ENCODE results near the gene LRCH4. TPM values are rescaled to one million over a fixed set of nuclear protein-coding genes. Genes with fewer than 3 reads are reported as not detected.

Gene LRCH4
- total and polyA plus RNA-seq, 2 of the 13 experiments (the other 11 are each of a cell fraction or from before 2014, with no cell fraction given) = 7.0 to 9.3 TPM

DNA sequence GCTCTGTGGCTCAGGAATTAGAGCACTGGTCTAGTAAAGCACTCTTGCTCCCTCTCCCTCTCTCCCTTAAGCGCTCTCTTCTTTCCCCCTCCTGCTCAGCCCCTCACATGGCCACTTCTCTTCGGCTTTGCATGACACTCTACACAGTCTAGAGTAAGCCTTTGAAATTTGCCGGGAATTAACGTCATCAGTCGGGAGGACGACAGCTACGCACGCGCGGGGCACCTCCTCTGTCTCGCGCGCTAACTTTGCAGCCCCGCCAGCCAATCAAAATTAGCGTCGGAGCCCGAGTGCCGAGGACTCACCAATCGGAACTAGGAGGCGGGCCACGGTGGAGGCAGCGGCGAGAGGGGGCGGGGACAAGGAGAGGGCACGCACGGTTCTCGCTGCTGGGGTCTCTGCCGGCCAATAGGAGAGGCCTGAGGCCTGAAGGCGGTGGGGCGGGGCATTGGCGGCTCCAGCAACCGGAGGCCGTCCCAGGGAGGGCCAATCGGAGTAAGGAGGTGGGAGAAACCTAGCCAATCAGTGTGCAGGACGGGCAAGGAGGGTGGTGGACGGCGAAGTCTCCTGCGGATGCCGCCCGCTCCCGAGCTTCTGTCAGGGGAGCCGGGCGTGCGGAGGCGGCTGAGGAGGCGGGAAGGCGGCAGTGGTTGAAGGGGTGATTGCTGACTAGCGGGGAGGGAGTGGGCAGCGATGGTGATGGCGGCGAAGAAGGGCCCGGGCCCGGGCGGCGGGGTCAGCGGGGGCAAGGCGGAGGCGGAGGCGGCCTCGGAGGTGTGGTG is 47.1 kb downstream of the LRCH4 start, which contains the start of gene AGFG2 (continued):
- TF ChIP-seq, protein P1, sequence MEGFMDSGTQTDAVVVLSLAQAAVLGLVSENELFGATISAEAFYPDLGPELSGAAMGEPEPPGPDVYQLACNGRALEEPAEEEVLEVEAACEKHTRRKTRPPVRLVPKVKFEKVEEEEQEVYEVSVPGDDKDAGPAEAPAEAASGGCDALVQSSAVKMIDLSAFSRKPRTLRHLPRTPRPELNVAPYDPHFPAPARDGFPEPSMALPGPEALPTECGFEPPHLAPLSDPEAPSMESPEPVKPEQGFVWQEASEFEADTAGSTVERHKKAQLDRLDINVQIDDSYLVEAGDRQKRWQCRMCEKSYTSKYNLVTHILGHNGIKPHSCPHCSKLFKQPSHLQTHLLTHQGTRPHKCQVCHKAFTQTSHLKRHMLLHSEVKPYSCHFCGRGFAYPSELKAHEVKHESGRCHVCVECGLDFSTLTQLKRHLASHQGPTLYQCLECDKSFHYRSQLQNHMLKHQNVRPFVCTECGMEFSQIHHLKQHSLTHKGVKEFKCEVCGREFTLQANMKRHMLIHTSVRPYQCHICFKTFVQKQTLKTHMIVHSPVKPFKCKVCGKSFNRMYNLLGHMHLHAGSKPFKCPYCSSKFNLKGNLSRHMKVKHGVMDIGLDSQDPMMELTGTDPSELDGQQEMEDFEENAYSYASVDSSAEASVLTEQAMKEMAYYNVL (CRISPR knock-in tag; IDR thresholded peaks at IDR 0.05; ENCODE audit: borderline replicate concordance) = no peak
- no peak for TF ChIP-seq PAX8 (CRISPR knock-in tag; IDR thresholded peaks at IDR 0.05; ENCODE audit: borderline replicate concordance)
- TF ChIP-seq, protein P2, sequence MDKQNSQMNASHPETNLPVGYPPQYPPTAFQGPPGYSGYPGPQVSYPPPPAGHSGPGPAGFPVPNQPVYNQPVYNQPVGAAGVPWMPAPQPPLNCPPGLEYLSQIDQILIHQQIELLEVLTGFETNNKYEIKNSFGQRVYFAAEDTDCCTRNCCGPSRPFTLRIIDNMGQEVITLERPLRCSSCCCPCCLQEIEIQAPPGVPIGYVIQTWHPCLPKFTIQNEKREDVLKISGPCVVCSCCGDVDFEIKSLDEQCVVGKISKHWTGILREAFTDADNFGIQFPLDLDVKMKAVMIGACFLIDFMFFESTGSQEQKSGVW (CRISPR knock-in tag; IDR thresholded peaks at IDR 0.05; ENCODE audit: borderline replicate concordance) = no peak
- no peak for TF ChIP-seq ZNF33A (CRISPR knock-in tag; IDR thresholded peaks at IDR 0.05; ENCODE audit: borderline replicate concordance)
- TF ChIP-seq ZNF20 (CRISPR knock-in tag; IDR thresholded peaks at IDR 0.05) = no peak
- no peak for TF ChIP-seq TCF7L2 (IDR thresholded peaks at IDR 0.05; ENCODE audit: low read depth, low read length)
- TF ChIP-seq, protein P3, sequence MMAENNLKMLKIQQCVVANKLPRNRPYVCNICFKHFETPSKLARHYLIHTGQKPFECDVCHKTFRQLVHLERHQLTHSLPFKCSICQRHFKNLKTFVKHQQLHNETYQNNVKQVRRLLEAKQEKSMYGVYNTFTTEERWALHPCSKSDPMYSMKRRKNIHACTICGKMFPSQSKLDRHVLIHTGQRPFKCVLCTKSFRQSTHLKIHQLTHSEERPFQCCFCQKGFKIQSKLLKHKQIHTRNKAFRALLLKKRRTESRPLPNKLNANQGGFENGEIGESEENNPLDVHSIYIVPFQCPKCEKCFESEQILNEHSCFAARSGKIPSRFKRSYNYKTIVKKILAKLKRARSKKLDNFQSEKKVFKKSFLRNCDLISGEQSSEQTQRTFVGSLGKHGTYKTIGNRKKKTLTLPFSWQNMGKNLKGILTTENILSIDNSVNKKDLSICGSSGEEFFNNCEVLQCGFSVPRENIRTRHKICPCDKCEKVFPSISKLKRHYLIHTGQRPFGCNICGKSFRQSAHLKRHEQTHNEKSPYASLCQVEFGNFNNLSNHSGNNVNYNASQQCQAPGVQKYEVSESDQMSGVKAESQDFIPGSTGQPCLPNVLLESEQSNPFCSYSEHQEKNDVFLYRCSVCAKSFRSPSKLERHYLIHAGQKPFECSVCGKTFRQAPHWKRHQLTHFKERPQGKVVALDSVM (CRISPR knock-in tag; IDR thresholded peaks at IDR 0.05) = no peak
- 0 out of 2 replicates have a peak, but pooled peaks have one; percentile 44 for TF ChIP-seq PPARG (CRISPR knock-in tag; conservative IDR thresholded peaks at IDR 0.05)
- TF ChIP-seq, protein P4, sequence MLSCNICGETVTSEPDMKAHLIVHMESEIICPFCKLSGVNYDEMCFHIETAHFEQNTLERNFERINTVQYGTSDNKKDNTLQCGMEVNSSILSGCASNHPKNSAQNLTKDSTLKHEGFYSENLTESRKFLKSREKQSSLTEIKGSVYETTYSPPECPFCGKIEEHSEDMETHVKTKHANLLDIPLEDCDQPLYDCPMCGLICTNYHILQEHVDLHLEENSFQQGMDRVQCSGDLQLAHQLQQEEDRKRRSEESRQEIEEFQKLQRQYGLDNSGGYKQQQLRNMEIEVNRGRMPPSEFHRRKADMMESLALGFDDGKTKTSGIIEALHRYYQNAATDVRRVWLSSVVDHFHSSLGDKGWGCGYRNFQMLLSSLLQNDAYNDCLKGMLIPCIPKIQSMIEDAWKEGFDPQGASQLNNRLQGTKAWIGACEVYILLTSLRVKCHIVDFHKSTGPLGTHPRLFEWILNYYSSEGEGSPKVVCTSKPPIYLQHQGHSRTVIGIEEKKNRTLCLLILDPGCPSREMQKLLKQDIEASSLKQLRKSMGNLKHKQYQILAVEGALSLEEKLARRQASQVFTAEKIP (CRISPR knock-in tag; IDR thresholded peaks at IDR 0.05; ENCODE audit: borderline replicate concordance) = no peak
- TF ChIP-seq GATAD1 (CRISPR knock-in tag; IDR thresholded peaks at IDR 0.05) = peak; percentile 85
- TF ChIP-seq KMT2A (CRISPR knock-in tag; IDR thresholded peaks at IDR 0.05) = no peak
- TF ChIP-seq AKAP8 (CRISPR knock-in tag; IDR thresholded peaks at IDR 0.05) = no peak; the same call in 1 of the 2 replicates
- TF ChIP-seq HNRNPH1 (optimal IDR thresholded peaks at IDR 0.05; ENCODE audit: low read depth, low read length) = peak; percentile 87
- TF ChIP-seq SAP130 (CRISPR knock-in tag; IDR thresholded peaks at IDR 0.05; ENCODE audit: low read depth) = peak; percentile 100
- TF ChIP-seq POGZ (CRISPR knock-in tag; IDR thresholded peaks at IDR 0.05) = 0 out of 2 replicates have a peak, but pooled peaks have one; percentile 27
- TF ChIP-seq KLF12 (CRISPR knock-in tag; IDR thresholded peaks at IDR 0.05; ENCODE audit: borderline replicate concordance) = peak; percentile 20; the same call in 1 of the 2 replicates
- TF ChIP-seq ZNF124 (CRISPR knock-in tag; IDR thresholded peaks at IDR 0.05) = no peak
- TF ChIP-seq ZNF337 (CRISPR knock-in tag; IDR thresholded peaks at IDR 0.05; ENCODE audit: borderline replicate concordance, low read depth) = no peak
- TF ChIP-seq ZNF660 (CRISPR knock-in tag; IDR thresholded peaks at IDR 0.05; ENCODE audit: borderline replicate concordance, low read depth) = no peak
- TF ChIP-seq, protein P5, sequence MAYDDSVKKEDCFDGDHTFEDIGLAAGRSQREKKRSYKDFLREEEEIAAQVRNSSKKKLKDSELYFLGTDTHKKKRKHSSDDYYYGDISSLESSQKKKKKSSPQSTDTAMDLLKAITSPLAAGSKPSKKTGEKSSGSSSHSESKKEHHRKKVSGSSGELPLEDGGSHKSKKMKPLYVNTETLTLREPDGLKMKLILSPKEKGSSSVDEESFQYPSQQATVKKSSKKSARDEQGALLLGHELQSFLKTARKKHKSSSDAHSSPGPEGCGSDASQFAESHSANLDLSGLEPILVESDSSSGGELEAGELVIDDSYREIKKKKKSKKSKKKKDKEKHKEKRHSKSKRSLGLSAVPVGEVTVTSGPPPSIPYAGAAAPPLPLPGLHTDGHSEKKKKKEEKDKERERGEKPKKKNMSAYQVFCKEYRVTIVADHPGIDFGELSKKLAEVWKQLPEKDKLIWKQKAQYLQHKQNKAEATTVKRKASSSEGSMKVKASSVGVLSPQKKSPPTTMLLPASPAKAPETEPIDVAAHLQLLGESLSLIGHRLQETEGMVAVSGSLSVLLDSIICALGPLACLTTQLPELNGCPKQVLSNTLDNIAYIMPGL (CRISPR knock-in tag; IDR thresholded peaks at IDR 0.05; ENCODE audit: borderline replicate concordance in 1 of 2, low read depth in 1 of 2) = peak in 1 of 2 experiments; percentile 62; a peak in 2 of 4 replicates

Data from HepG2 (cell line).